Islet of Langerhans (tissue), 1 donor: ENCODE results near the gene NFX1.
"Not testable (repeated sequence)": the region's sequence is repeated elsewhere in the genome, so short reads cannot be mapped to it uniquely, and the experiment has no call there.

Experiments used
- FAIRE-seq: peaks from one replicate; lab custom pipeline; 2011; peaks lifted over from hg19 to GRCh38; lab: Jason Lieb, UNC

Gene NFX1

DNA sequence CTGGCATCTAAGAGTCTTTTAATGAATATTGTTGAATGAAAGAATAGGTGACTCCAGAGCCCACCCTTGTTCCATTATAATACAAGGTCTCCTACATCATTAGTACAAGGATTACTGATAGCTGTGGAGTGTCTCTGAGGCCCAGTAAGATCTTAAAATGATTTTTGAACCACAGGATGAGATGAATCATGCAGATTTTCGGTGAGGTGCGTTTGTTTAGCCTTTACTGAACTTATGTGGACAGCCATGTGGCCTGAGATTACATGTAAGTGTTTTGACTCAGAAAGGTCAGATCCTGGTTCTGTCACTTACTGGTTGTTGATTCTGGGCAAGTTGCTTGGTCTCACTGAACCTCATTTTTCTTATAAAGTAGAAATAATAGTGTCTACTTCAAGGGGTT is 21.6 kb downstream of the NFX1 start:
- FAIRE-seq = no peak

DNA sequence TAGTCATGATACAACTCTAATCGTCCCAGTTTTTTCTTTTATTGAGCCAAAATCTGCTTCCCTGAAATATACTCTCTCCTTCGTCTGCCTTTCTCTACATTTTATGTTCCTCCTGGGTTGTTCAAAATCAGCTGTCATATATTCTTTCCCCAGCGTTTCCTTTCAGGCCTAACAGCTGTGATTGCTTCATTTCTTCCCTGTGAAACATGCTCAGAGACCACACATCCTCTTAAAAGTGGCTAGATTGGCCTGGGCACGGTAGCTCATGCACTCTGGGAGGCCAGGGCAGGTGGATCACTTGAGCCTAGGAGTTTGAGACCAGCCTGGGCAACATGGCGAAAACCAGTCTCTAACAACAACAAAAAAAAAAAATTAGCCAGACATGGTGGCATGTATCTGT is 25.1 kb downstream of the NFX1 start:
- no peak for FAIRE-seq

DNA sequence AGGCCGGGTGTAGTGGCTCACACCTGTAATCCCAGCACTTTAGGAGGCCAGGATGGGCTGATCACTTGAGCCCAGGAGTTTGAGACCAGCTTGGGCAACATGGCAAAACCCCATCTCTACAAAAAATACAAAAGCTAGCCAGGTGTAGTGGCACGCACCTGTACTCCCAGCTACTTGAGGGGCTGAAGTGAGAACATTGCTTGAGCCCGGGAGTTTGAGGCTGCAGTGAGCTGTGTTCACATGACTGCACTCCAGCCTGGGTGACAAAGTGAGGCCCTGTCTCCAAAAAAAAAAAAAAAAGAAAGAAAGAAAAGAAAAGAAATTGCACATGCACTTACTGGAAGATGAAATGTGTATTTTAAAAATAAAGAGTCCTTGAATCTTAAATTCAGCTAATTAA is 26.8 kb downstream of the NFX1 start:
- not testable (repeated sequence) for FAIRE-seq

DNA sequence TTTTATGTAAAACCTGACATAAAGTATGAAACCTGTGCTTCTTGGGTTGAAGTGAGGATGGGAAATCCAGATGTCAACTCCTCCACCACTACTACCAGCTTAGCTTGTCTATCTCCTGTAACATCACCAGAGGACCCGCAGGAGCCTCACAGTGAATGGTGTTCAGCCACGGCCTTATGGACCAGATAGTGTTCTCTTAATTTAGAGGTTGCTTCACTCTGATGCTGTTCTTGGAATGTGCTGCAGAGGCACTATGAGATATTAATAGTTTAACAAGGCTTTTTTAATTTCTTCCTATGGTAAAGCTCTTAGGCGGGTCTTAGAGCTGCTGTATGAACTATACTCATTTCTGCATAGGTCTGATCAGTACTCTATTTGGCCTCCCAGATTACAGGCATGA is 27.9 kb downstream of the NFX1 start:
- FAIRE-seq = no peak

DNA sequence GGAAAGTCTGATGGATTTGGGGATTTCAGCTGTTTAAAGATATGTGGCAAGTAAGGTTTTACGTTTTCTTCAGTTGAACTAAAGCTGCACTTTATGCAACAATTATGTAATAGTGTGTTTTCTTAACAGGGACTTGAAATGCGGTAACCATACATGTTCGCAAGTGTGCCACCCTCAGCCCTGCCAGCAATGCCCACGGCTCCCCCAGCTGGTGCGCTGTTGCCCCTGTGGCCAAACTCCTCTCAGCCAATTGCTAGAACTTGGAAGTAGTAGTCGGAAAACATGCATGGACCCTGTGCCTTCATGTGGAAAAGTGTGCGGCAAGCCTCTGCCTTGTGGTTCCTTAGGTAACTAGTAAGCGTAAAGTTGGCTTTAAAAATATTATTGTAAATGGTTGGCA is 28.5 kb downstream of the NFX1 start:
- FAIRE-seq = no peak

DNA sequence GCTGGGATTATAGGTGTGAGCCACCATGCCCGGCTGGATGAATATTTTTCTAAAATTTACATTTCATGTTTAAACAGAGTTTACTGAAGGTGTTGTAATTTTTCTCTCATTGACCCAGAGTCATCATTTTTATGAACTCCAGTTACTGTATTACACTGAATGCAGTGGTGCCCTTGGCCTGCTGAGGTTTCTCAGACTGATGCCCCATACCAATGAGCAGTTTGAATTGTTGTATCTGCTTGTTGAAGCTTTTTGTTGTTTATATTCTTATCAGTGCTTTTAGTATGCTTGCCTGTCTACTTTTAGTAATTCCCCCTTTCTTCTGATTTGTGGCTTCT is 29.9 kb downstream of the NFX1 start:
- FAIRE-seq = no peak

DNA sequence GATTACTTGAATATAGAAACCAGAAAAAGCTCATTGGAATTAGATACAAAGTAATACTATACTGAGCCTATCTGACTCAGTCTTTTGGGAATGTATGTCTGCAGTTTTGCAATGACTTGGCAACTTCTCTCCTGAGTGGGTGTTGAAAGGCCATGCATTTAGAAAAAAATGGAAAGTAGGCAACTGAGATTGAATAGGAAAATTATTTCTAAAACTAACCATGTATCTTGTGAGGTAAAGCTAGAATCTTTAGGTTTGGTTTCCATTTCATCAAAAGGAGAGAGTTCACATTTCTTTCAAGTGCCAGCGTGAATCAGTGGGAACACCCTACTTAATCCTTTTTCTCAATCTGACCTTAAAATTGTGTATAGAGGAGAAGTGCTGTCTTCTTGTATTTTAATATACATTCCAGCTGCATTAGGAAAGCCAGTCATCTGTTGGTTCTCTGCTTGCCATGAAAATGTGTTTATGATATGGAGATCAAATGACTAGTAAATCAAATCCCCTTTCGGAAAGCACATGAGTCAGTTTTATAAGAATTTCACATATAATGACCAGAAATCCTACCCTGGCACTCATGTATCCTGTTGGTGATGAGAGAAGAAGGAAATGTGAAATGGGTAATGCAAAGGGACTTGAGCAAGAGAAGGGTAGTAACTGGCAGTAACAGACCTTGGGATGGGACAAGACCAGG is 30.4 kb downstream of the NFX1 start:
- no peak for FAIRE-seq

DNA sequence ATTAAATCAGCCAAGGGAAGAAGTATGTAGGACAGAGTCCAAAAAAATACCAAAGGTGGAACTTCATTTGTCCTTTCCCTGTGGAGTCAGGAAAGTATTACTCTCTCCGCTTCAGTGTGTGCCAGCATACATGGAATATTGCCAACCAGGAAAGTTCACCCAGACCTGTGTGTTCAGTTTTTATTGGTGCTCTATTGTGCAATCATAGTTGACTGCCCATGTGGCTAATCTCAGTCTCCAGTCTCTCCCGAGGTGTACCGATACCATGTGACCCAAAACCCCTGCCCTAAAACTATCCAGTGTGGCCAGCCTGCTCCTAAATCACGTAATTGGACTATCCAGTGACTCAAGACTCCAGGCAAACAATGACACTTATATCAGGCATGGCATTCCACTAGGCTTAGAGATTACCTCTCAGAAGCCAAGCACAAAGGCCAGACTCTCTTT is 38.8 kb downstream of the NFX1 start:
- no peak for FAIRE-seq

DNA sequence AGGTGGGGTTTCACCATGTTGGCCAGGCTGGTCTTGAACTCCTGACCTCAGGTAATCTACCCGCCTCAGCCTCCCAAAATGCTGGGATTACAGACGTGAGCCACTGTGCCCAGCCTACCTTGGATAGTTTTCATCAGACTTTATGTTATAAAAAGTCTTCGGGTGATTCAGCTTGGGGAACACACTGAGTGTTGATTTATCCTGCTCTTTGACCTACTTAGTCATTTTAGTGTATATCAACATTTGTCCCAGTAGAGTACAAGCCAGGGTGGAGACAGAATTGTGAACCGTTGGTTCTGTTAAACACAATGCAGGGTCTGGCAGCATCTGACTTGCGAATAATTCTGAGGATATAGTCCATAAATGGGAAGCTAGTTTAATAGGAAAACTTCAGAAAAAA is 39.7 kb downstream of the NFX1 start:
- no peak for FAIRE-seq

DNA sequence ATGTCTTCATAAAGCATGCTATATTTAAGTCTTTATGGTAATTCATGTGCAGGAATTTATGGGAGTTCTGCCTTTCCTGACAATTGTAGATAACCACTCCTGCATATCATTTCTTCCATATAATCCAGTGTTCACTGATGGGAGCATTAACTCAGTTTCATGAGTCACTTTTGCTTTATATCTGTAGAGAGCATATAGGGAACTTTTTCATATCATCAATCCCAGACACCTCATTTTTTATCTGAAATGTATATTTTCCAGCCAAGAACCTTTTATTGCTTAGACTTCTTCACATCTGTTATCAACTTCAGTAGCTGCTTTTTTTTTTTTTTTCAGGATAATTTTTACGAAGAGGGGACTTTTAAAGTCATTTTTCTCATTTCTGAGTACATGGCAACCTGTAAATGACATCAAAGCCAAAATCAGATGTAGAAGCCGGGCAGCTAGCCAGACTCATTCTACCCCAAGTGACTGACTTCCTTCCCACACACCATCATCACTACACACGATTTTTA is 41.1 kb downstream of the NFX1 start:
- FAIRE-seq = no peak

DNA sequence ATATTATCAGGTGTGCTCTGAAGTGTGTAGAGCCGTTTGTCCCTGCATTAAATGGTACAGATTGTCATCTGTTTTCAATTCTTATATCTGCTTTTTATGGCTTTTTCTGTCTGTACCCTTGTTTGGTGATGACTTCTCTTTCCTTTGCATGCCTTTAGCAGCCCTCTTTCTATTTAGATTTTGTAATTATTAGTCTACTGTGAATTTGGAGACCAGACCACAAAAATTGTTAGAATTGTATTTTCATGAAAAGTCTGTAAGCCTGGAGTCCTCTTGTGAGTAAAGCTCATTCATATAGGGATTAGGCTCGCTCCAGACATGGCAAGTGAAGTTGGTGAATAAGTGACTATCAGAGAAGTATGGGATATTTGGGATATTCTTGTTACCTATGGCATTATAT is 41.7 kb downstream of the NFX1 start:
- no peak for FAIRE-seq

DNA sequence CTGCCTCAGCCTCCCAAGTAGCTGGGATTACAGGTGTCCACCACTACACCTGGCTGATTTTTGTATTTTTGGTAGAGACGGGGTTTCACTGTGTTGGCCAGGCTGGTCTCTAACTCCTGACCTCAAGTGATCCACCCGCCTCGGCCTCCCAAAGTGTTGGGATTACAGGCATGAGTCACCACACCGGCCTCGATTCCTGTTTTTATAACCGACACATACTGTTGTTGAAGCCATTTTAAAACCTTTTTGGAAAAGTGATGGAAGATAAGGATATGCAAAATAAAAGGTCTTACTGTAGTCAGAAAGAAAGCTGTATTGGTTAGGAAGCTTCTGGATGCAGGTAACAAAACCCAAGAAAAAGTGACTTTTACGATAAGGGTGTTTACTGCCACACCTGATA is 42.6 kb downstream of the NFX1 start:
- FAIRE-seq = not testable (repeated sequence)

DNA sequence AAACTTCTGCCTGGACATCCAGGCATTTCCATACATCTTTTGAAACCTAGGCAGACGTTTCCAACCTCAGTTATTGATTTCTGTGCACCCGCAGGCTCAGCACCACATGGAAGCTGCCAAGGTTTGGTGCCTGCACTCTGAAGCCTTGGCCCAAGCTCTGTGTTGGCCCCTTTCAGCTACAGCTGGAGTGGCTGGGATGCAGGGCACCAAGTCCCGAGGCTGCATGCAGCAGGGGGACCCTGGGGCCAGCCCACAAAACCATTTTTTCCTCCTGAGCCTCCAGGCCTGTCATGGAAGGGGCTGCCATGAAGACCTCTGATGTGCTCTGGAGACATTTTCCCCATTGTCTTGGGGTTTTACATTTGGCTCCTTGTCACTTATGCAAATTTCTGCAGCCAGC is 49.9 kb downstream of the NFX1 start:
- no peak for FAIRE-seq

DNA sequence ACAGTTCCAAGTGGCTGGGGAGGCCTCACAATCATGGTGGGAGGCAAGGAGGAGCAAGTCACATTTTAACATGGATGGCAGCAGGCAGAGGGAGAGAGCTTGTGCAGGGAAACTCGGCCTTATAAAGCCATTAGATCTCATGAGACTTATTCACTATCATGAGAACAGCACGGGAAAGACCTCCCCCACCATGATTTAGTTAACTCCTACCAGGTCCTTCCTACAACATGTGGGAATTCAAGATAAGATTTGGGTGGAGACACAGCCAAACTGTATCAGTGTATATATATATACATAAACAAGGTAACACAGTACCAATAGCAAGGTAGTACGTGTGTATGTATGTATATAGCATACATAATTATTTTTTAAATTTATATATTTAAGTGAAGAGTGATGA is 50.9 kb downstream of the NFX1 start:
- FAIRE-seq = no peak

DNA sequence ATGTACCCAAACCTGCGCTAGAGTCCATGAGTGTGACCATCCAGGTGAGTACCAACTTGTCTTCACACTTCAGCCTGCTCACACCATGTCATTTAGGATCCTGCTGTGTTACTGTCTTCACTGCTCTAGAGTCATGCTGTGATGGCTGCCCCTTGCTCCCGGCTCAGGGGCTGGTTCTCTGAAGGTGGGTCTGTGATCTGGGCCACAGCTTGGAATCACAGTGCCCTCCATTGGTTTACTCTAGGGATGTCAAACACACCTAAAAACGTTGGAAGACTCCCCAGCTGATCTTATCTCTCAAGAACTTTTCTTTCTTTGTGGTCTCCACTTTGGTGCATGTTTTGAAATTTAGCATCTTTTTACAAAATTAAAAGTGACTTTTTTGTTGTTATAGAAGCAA is 53.8 kb downstream of the NFX1 start:
- no peak for FAIRE-seq

DNA sequence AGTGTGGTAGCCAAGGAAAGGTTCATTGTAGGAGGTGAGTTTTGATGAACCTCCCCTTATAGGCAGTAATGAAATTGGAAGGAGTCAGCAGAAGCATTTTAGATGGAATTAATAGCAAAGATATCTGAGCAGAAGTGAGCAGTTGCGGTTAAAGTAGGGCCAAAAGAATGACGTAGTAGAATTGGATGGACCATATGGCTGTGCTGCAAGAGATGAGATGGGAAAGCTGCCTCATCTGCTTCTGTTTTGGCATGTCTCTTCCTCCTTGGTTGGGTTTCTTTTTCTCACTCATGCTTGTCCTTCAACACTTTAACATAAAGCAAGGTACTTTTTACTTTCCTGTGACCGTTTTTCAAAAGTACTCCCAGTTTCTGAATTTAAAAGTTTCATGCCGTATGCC is 56.2 kb downstream of the NFX1 start:
- no peak for FAIRE-seq

DNA sequence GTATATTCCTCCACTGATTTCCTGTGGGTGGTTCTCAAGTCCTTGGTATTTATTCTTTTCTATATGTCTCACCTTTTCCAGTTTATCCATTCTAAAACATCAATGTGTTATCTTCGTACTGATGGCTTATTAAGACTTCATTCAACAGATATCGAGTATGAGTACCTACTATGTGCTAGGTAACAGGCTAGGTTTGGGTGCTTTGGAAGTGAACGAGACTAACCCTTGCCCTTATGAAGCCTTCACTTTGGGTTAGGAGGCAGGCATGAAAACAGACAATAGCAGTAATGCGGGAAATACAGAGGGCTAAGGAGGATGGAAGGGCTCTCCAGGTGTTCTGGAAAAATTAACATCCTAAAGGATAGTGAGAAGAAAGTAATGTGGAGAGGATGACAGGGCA is 58.7 kb downstream of the NFX1 start:
- FAIRE-seq = no peak

DNA sequence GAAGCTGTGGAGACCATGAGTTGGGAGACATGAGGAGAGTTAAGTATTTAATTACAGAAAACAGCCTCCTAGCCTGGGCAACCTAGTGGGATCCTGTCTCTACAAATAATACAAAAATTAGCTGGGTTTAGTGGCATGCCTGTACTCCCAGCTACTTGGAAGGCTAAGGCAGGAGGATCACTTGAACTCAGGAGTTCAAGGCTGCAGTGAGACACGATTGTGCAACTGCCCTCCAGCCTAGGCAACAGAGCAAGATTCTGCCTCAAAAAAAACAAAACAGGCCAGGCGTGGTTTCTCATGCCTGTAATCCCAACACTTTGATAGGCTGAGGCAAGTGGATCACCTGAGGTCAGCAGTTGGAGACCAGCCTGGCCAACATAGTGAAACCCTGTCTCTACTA is 59.4 kb downstream of the NFX1 start:
- no peak for FAIRE-seq

DNA sequence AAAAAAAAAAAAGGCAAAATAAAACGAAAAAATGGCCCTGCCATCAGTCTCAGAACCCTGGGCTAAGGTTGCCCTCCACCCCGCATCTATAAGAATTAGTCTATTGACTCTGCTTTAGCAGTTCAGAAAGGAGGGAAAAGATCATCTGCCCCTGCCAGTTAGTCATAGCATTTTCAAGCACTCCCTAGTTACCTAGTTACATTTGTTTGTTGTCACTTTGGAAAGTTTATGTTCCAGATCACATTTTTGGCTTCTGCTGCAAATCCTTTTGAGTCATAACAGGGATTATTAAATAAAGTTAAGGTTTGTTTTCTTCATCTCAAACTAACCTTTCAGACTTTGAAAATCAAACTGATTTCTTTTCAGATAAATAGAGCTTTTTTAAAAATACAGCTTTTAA is 60.0 kb downstream of the NFX1 start:
- peak; percentile 76 for FAIRE-seq

DNA sequence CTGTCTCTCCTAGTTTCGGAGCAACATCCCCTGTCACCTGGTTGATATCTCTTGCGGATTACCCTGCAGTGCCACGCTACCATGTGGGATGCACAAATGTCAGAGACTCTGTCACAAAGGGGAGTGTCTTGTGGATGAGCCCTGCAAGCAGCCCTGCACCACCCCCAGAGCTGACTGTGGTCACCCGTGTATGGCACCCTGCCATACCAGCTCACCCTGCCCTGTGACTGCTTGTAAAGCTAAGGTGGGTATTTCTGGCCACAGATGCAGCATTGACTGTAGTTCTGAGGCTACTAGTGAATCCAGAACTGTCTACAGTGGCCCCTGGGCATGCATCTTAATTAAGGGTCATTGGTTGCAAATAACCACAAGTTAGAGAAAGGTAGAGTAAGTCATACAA is 61.2 kb downstream of the NFX1 start:
- FAIRE-seq = no peak

DNA sequence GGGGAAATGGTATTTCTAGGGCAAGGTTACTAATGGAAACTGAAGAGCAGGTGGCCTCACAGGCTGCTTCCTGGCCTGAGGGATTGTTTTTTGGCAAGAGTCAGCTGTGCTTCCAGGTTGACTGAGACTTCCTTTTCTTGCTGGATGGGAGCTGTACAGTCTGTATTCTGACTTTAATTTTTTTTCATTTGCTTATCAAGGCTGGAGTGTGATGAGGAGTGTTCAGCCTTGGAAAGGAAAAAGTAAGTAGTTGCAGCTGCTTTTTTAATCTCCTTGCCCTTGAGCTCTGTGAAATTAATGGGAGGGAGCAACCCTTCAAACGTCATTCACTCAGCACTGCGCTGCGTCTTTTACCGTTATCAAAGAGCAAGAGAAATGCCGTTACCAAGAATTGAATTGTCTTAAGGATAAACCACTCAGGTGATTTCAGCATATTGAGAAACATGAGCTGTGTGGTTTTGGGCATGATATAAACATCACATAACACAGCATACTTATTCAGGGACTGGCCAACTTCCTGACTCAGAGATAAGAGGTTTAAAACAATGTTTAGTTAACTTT is 64.4 kb downstream of the NFX1 start:
- FAIRE-seq = no peak

DNA sequence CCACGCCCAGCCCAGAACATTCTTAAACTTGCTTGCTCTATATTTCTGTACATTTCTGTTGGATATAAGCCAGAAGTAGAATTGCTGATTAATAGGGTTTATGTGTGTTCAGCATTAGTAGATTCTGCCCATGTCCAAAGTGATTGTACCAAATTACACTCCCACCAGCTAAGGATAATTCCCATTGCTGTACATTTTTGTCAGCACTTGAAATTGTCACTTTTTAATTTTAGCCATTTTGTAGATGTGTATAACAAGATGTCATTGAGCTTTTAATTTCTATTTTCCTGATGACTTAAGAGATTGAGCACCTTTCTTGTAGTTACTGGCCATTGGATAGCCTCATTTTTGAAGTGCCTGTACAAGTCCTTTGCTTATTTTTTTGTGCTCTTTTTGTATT is 65.6 kb downstream of the NFX1 start:
- FAIRE-seq = no peak

DNA sequence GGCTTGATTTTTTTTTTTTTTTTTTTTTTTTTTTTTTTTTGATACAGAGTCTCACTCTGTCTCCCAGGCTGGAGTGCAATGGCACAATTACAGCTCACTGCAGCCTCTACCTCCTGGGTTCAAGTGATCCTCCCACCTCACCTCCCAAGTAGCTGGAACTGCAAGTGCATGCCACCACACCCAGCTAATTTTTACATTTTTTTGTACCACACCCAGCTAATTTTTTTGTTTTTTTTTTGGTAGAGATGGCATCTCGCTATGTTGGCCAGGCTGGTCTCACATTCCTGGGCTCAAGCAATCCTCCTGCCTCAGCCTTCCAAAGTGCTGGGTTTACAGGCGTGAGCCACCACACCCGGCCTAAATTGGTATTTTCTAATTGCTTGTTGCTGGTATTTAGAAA is 68.3 kb downstream of the NFX1 start:
- FAIRE-seq = not testable (repeated sequence)

DNA sequence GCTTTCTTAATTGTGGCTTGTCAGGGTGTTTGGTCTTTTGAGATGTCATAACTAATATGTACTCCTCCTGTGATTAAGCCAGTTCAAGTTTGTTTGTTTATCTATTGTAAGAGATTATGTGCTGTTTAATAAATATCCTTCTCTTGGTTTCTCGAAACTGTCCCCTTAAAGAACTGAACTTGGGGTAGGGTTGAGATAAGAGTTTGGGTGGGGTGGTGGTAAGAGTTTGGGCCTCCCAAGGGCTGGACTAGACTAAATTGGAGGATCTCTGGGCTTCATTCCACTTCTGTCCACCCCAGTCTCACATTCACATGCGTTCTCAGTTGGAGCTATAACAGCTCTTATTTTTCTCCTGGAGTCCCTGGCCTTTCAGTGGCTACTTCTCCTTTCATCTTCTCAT is 73.8 kb downstream of the NFX1 start:
- FAIRE-seq = no peak

DNA sequence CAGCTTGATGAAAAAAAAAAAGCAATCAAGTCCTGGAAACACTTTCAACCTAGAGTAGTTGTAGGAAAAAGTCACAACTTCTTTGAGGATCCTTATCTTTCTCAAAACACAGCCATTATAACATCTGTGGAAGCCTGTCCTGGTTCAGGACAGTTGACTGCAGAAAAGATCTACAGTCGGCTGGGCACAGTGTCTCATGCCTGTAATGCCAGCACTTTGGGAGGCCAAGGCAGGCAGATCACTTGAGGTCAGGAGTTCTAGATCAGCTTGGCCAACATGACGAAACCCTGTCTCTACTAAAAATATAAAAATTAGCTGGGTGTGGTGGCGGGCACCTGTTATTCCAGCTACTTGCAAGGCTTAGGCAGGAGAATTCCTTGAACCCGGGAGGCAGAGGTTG is 74.5 kb downstream of the NFX1 start:
- FAIRE-seq = not testable (repeated sequence)
